PC-3 (cell line): ENCODE data around the gene NAV2. TPM values are rescaled to one million over a fixed set of nuclear protein-coding genes. Genes with fewer than 3 reads are reported as not detected.
A peak's percentile ranks its signal among the peaks of the same experiment; 100 is the strongest.

Experiments
- ATAC-seq: fragments of 200-7000 bp; cut with Tn5 transposase; 2 replicates; pipeline ENCODE4 v1.9.1; 2020; ENCODE audit warnings: mild to moderate bottlenecking, moderate library complexity
- BruUV-seq: library from RNA; stranded (reverse); fragments of 400-500 nt; replicated peaks from 2 replicates; lab custom pipeline; 2021; lab: Mats Ljungman, UMichigan
- CTCF ChIA-PET: fragments of 300-600 bp; sonication (Branson Sonifier 250); formaldehyde crosslinking; loops from one replicate; lab custom pipeline; 2022; ENCODE audit warnings: antibody characterized with exemption; lab: Charles Lee
- POLR2A ChIA-PET: fragments of 300-600 bp; sonication (Branson Sonifier 250); formaldehyde crosslinking; loops from one replicate; lab custom pipeline; 2022; ENCODE audit warnings: antibody characterized with exemption; ENCODE audit not compliant: unreplicated experiment; lab: Charles Lee
- DNase-seq: peaks from one replicate; pipeline ENCODE4 v3.0.0-alpha.2; 2015
- H2AFZ ChIP-seq: fragments of 300-600 bp; sonication (generic); 2 replicates; pipeline ENCODE4 v1.6.0; 2016; ENCODE audit warnings: antibody characterized with exemption, low read length
- H3F3A ChIP-seq: fragments of 300-600 bp; sonication (generic); one replicate; pipeline ENCODE4 v1.6.0; 2017; ENCODE audit warnings: antibody characterized with exemption, low read length, control low read depth, mild to moderate bottlenecking; ENCODE audit not compliant: unreplicated experiment
- H3K27ac ChIP-seq: fragments of 300-600 bp; sonication (generic); 2 replicates; pipeline ENCODE4 v1.5.1; 2016; ENCODE audit warnings: mild to moderate bottlenecking, low read length
- H3K27me3 ChIP-seq: fragments of 300-600 bp; sonication (generic); 2 replicates; pipeline ENCODE4 v1.6.1; 2016; ENCODE audit warnings: low read length, mixed read lengths
- H3K36me3 ChIP-seq: fragments of 300-600 bp; sonication (generic); 2 replicates; pipeline ENCODE4 v1.6.1; 2016; ENCODE audit warnings: low read depth, mixed run types, low read length, mixed read lengths
- H3K4me1 ChIP-seq: fragments of 300-600 bp; sonication (generic); 2 replicates; pipeline ENCODE4 v1.5.1; 2016; ENCODE audit warnings: low read length; ENCODE audit not compliant: insufficient read depth
- H3K4me2 ChIP-seq: fragments of 300-600 bp; sonication (generic); 2 replicates; pipeline ENCODE4 v1.6.0; 2016; ENCODE audit warnings: low read length
- H3K4me3 ChIP-seq: fragments of 300-600 bp; sonication (generic); 2 replicates; pipeline ENCODE4 v1.5.1; 2016; ENCODE audit warnings: mild to moderate bottlenecking, low read length, mixed read lengths
- H3K79me2 ChIP-seq: fragments of 300-600 bp; sonication (generic); 2 replicates; pipeline ENCODE4 v1.6.1; 2017; ENCODE audit warnings: low read length, mixed read lengths
- H3K9ac ChIP-seq: fragments of 300-600 bp; sonication (generic); 2 replicates; pipeline ENCODE4 v1.6.0; 2016; ENCODE audit warnings: mild to moderate bottlenecking, low read length
- H3K9me2 ChIP-seq: fragments of 300-600 bp; sonication (generic); replicated peaks from 2 replicates; pipeline ENCODE4 v1.6.1; 2016; ENCODE audit warnings: mixed run types, low read length, mixed read lengths
- H3K9me3 ChIP-seq: fragments of 300-600 bp; sonication (generic); 2 replicates; pipeline ENCODE4 v1.6.1; 2016; ENCODE audit warnings: low read length, mixed read lengths
- H4K20me1 ChIP-seq: fragments of 300-600 bp; sonication (generic); 2 replicates; pipeline ENCODE4 v1.6.1; 2016; ENCODE audit warnings: low read length, mixed read lengths
- CTCF ChIP-seq: fragments of 300-600 bp; sonication (generic); conservative IDR thresholded peaks from 2 replicates; pipeline ENCODE4 v1.5.1; 2017; ENCODE audit warnings: antibody characterized with exemption, low read depth, mild to moderate bottlenecking, low read length
- EZH2 ChIP-seq: fragments of 300-600 bp; sonication (generic); IDR thresholded peaks from one replicate; pipeline ENCODE4 v1.6.1; 2017; ENCODE audit warnings: antibody characterized with exemption, mild to moderate bottlenecking, low read length; ENCODE audit not compliant: unreplicated experiment
- EZH2phosphoT487 ChIP-seq: fragments of 300-600 bp; sonication (generic); IDR thresholded peaks from 2 replicates; pipeline ENCODE4 v1.6.1; 2018; ENCODE audit warnings: mild to moderate bottlenecking, antibody characterized with exemption, low read length, borderline replicate concordance
- intact Hi-C: fragments of 100-400 bp; cut with micrococcal nuclease; formaldehyde crosslinking; loops from 2 replicates; pipeline ENCODE4 v1.9.0; 2023
- total RNA-seq: library from RNA; depleted of rRNA; stranded (reverse); fragments of >200 nt; gene quantifications from 2 replicates; pipeline ENCODE4 v1.2.3, GENCODE V29; 2014

The NAV2 gene
- total RNA-seq, 1 experiment from 2014 or later: 10.4 TPM

GRCh38 chr11:19800162-19800561 lies 87.5 kb downstream of the NAV2 start:
- no peak for ATAC-seq
- Histone ChIP-seq H3K9ac (no peak overlapping the region), H3K36me3 (no peaks in the 10 kb centered on the region), H3K27me3 (no peaks in the 10 kb centered on the region), H3K9me3 (no peaks in the 10 kb centered on the region), H3K27ac (peak overlapping the region; percentile 70), H3K4me3 (no peak overlapping the region), H3K4me1 (peaks cover 46% of the 10 kb centered on the region), H3K9me2 (no peaks in the 10 kb centered on the region), H3F3A (no peaks in the 10 kb centered on the region), H3K79me2 (peaks cover 33% of the 10 kb centered on the region), H4K20me1 (no peaks in the 10 kb centered on the region; the same call in 1 of the 2 replicates), H2AFZ (no peak overlapping the region), H3K4me2 (peak overlapping the region; percentile 58; the same call in 1 of the 2 replicates)
- intact Hi-C loops: no loop called here
- ChIA-PET CTCF (interaction anchor here (0.5 kb wide), 1 partner anchor 1303 kb away, joined by 3 read pairs; no protein-coding TSS in a partner anchor), POLR2A (no interaction called here)
- no TSS peak for BruUV-seq
- TF ChIP-seq CTCF (peak; percentile 48), EZH2phosphoT487 (no peak), EZH2 (no peak)
- no peak for DNase-seq

GRCh38 chr11:19800714-19801519 lies 88.3 kb downstream of the NAV2 start:
- H2AFZ ChIP-seq: no peak overlapping the region
- intact Hi-C loops: no loop called here
- POLR2A ChIA-PET: no interaction called here
- no peaks in the 10 kb centered on the region for H3K27me3 ChIP-seq
- CTCF ChIA-PET: interaction anchor here (0.5 kb wide), 1 partner anchor 1303 kb away, joined by 3 read pairs; no protein-coding TSS in a partner anchor
- no peaks in the 10 kb centered on the region for H3F3A ChIP-seq
- H4K20me1 ChIP-seq: no peaks in the 10 kb centered on the region; the same call in 1 of the 2 replicates
- H3K9me3 ChIP-seq: no peaks in the 10 kb centered on the region
- peak; percentile 69 for ATAC-seq
- H3K4me1 ChIP-seq: peaks cover 46% of the 10 kb centered on the region
- H3K9ac ChIP-seq: peak overlapping the region; percentile 43
- H3K27ac ChIP-seq: peak overlapping the region; percentile 70
- no peaks in the 10 kb centered on the region for H3K9me2 ChIP-seq
- TF ChIP-seq EZH2 (no peak), CTCF (peak; percentile 53), EZH2phosphoT487 (no peak)
- DNase-seq: peak; percentile 73
- BruUV-seq: no TSS peak
- H3K36me3 ChIP-seq: no peaks in the 10 kb centered on the region
- peak overlapping the region; percentile 58 for H3K4me2 ChIP-seq
- H3K4me3 ChIP-seq: no peak overlapping the region
- H3K79me2 ChIP-seq: peaks cover 34% of the 10 kb centered on the region

- peaks cover 43% of the 10 kb centered on the region for H3K79me2 ChIP-seq
- no TSS peak for BruUV-seq
- TF ChIP-seq EZH2phosphoT487 (no peak), EZH2 (no peak), CTCF (no peak)
- peak overlapping the region; percentile 66 for H3K27ac ChIP-seq
- intact Hi-C loops: no loop called here
- H3K9ac ChIP-seq: no peak overlapping the region
- no peak for ATAC-seq
- H3K36me3 ChIP-seq: no peaks in the 10 kb centered on the region
- no peaks in the 10 kb centered on the region for H3K9me3 ChIP-seq
- peaks cover 46% of the 10 kb centered on the region for H3K4me1 ChIP-seq
- H3K4me3 ChIP-seq: no peak overlapping the region
- ChIA-PET POLR2A (no interaction called here), CTCF (no interaction called here)
- no peak overlapping the region for H2AFZ ChIP-seq
- H4K20me1 ChIP-seq: no peaks in the 10 kb centered on the region; the same call in 1 of the 2 replicates
- H3F3A ChIP-seq: no peaks in the 10 kb centered on the region
- no peak for DNase-seq
- no peaks in the 10 kb centered on the region for H3K27me3 ChIP-seq
- H3K4me2 ChIP-seq: peak overlapping the region; percentile 46; the same call in 1 of the 2 replicates
- no peaks in the 10 kb centered on the region for H3K9me2 ChIP-seq
Measured at GRCh38 chr11:19802773-19803293, 90.2 kb downstream of the NAV2 start.
